Neural crest cell (in vitro differentiated cells): ENCODE measurements around the gene C1orf21. TPM values are rescaled to one million over a fixed set of nuclear protein-coding genes. Genes with fewer than 3 reads are reported as not detected.

ENCODE experiments used
- DNase-seq: peaks from one replicate; pipeline ENCODE4 v3.0.0; 2021; ENCODE audit warnings: low read depth, mixed read lengths, low spot score
- H3K27ac Mint-ChIP-seq: one replicate; pipeline ENCODE4 v1.8.0; 2021; ENCODE audit warnings: mild to moderate bottlenecking, mixed read lengths; ENCODE audit not compliant: unreplicated experiment
- H3K27me3 Mint-ChIP-seq: 2 replicates; pipeline ENCODE4 v1.8.0; 2021; ENCODE audit warnings: low read depth, mild to moderate bottlenecking, mixed read lengths
- H3K36me3 Mint-ChIP-seq: 2 replicates; pipeline ENCODE4 v1.8.0; 2021; ENCODE audit warnings: low read depth, mild to moderate bottlenecking, mixed read lengths
- H3K4me1 Mint-ChIP-seq: 2 replicates; pipeline ENCODE4 v1.8.0; 2021; ENCODE audit warnings: mixed read lengths
- H3K4me3 Mint-ChIP-seq: one replicate; pipeline ENCODE4 v1.8.0; 2021; ENCODE audit warnings: mild to moderate bottlenecking, mixed read lengths
- H3K9me3 Mint-ChIP-seq: 2 replicates; pipeline ENCODE4 v1.8.0; 2021; ENCODE audit warnings: mixed read lengths
- total RNA-seq: library from RNA; stranded (reverse); gene quantifications from 2 replicates; pipeline ENCODE4 v1.2.1, GENCODE V29; 2021
- TF ChIP-seq, protein P1 (sequence below): fragments of 200-600 bp; sonication (generic); conservative IDR thresholded peaks from 2 replicates; pipeline ENCODE4 v1.5.0; 2021; ENCODE audit warnings: antibody characterized with exemption, mild to moderate bottlenecking

C1orf21 gene
- total RNA-seq, 1 donor from 2014 or later: 29.8 TPM

DNA sequence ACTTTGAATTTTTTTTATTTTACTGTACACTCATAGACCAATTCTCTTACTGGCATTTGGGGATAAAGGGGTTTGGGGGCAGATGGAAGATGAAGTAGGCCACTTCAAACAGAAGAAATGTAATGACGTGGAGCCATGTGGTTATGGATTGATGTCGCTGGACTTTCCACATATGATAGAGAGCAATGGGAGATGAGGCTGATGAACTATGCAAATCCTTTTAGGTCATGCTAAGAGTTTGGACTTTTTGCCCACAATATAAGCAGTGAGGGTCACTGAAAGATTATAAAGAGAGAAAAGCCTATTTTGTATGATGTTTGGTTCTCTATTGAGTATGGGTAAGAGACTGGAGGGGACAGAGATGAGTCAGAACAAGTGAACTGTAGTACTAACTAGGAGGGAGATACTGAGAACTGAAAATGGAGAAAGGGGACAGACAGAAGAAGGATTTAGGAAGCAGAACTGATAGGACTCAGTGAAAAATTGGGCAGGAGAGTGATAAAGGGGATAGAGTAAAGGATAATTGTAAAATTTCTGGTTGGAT is 9.2 kb downstream of the C1orf21 start:
- no peaks in the 10 kb centered on the region for H3K36me3 Mint-ChIP-seq
- DNase-seq: no peak
- H3K27me3 Mint-ChIP-seq: no peaks in the 10 kb centered on the region
- TF ChIP-seq, protein P1, sequence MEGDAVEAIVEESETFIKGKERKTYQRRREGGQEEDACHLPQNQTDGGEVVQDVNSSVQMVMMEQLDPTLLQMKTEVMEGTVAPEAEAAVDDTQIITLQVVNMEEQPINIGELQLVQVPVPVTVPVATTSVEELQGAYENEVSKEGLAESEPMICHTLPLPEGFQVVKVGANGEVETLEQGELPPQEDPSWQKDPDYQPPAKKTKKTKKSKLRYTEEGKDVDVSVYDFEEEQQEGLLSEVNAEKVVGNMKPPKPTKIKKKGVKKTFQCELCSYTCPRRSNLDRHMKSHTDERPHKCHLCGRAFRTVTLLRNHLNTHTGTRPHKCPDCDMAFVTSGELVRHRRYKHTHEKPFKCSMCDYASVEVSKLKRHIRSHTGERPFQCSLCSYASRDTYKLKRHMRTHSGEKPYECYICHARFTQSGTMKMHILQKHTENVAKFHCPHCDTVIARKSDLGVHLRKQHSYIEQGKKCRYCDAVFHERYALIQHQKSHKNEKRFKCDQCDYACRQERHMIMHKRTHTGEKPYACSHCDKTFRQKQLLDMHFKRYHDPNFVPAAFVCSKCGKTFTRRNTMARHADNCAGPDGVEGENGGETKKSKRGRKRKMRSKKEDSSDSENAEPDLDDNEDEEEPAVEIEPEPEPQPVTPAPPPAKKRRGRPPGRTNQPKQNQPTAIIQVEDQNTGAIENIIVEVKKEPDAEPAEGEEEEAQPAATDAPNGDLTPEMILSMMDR: no peak
- H3K4me3 Mint-ChIP-seq: no peak overlapping the region
- H3K9me3 Mint-ChIP-seq: no peaks in the 10 kb centered on the region
- H3K4me1 Mint-ChIP-seq: peaks cover 16% of the 10 kb centered on the region
- H3K27ac Mint-ChIP-seq: no peak overlapping the region

DNA sequence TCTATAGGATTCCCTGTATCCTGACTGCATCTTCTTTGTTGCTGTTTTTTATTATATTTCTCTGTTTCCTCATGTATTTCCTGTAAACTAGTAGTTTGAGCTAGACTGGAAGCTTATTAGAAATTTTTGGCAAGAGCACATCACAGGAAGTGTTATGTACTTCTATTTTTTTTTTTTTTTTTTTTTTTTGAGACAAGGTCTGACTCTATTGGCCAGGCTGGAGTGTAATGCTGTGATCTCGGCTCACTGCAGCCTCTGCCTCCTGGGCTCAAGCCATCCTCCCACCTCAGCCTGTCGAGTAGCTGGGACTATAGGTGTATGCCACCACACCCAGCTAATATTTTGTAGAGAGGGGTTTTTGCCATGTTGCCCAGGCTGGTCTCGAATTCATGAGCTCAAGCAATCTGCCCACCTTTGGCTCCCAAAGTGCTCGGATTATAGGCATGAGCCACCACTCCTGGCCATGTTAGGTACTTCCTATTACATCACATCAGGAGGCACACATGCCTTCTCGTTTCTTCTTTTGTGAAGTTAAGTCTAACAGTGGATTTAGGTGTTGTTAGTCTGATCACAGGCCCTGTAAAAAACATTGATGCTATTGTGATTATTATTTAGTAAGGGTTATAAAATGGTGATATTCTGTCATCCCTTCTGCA is 12.5 kb downstream of the C1orf21 start:
- H3K27me3 Mint-ChIP-seq: no peaks in the 10 kb centered on the region
- no peaks in the 10 kb centered on the region for H3K36me3 Mint-ChIP-seq
- TF ChIP-seq, protein P1: no peak
- DNase-seq: no peak
- no peak overlapping the region for H3K27ac Mint-ChIP-seq
- H3K4me1 Mint-ChIP-seq: peaks cover 16% of the 10 kb centered on the region
- H3K9me3 Mint-ChIP-seq: no peaks in the 10 kb centered on the region
- no peak overlapping the region for H3K4me3 Mint-ChIP-seq

DNA sequence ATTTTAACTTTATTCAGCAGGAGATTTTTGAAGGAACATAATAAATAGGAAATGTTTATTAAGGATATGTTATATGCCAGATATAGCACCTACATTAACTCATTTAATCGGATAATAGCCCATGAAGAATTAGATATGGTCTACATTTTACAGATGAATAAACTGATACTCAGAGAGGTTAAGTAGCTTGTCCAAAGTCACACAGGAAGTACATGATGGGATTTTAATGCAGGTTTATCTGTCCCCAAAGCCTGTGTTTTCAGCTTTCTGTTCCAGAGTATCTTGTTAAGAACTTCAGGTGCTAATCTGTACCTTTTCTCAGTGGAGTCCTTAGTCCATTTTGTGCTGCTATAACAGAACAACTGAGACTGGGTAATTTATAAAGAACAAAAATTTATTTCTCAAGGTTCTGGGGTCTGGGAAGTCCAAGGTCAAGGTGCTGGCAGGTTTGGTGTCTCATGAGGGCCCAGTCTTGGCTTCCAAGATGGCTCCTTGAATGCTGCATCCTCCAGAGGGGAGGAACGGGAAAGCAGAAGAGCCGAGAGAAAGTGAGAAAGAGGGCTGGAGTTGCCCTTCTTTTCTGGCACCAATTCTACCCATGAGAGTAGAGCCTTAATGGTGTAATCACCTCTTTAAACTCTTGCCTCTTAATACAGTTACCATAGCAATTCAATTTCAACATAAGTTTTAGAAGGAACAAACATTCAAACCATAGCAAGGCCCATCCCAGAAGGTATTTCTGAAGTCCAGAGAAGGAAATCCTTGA is 17.3 kb downstream of the C1orf21 start:
- H3K4me3 Mint-ChIP-seq: no peak overlapping the region
- TF ChIP-seq, protein P1: no peak
- H3K27ac Mint-ChIP-seq: no peak overlapping the region
- H3K27me3 Mint-ChIP-seq: no peaks in the 10 kb centered on the region
- H3K9me3 Mint-ChIP-seq: no peaks in the 10 kb centered on the region
- no peak for DNase-seq
- H3K4me1 Mint-ChIP-seq: peaks cover 51% of the 10 kb centered on the region
- H3K36me3 Mint-ChIP-seq: no peaks in the 10 kb centered on the region

DNA sequence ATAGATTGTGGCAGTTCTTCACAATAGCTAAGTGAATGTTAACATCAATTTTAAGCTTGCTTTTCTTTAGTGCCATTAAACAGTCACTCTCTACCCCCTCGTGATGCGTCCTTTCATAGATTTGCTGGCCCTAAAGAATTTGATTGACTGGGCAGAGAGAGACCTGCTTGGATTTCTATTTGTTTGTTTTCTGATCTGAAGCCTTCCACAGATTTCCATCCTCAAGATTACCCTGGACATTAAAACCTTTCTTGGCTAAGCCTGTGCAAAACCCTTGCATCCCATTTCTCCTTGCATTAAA is 17.8 kb downstream of the C1orf21 start:
- no peak overlapping the region for H3K27ac Mint-ChIP-seq
- peaks cover 55% of the 10 kb centered on the region for H3K4me1 Mint-ChIP-seq

DNA sequence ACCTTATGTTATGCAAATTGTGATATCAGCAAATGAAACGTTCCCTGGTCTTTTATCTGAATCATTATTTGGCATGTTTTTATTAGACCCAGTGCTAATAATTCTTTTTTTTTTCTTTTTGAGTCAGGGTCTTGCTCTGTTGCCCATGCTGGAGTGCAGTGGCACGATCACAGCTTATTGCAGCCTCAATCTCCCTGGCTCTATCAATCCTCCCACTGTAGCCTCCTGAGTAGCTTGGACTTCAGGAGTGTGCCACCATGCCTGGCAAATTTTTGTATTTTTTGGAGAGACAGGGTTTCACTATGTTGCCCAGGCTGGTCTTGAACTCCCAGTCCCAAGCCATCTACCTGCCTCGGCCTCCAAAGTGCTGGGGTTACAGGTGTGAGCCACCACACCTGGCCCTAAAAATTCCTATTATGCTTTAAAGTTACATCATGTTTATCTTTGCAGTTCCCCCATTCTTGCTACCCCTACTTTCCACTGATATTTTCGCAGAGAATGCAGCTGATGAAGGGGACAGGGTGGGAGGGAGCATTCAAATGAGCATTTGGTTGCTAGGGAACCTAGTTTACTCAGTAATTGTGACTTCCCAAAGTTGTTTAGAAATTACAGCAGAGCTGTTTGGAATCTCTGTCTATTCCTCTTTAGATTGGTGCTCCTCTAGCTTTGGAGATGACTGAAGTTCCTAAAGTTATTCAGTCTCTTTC is 18.4 kb downstream of the C1orf21 start:
- TF ChIP-seq, protein P1: no peak
- Mint-ChIP-seq H3K4me1 (peaks cover 61% of the 10 kb centered on the region), H3K9me3 (no peaks in the 10 kb centered on the region), H3K27me3 (no peaks in the 10 kb centered on the region), H3K4me3 (no peak overlapping the region), H3K36me3 (no peaks in the 10 kb centered on the region), H3K27ac (no peak overlapping the region)
- no peak for DNase-seq

More for the DNA sequence above, 17.8 kb downstream of the C1orf21 start:
- H3K9me3 Mint-ChIP-seq: no peaks in the 10 kb centered on the region
- H3K27me3 Mint-ChIP-seq: no peaks in the 10 kb centered on the region
- H3K4me3 Mint-ChIP-seq: no peak overlapping the region
- TF ChIP-seq, protein P1: no peak
- no peak for DNase-seq
- no peaks in the 10 kb centered on the region for H3K36me3 Mint-ChIP-seq
